Measurements from ENCODE around the gene RPIA.

- TF ChIP-seq CTCF (IDR thresholded peaks at IDR 0.05; ENCODE audit: insufficient read depth, low read depth, low read length) = no peak
- no peak for TF ChIP-seq EZH2 (IDR thresholded peaks at IDR 0.05; ENCODE audit: insufficient read depth, low read length)
Measured at GRCh38 chr2:88754585-88755320, 63.3 kb downstream of the RPIA start.
